Fibroblast of peridontal ligament (primary cell): ENCODE measurements around the gene SLC9A8.
"Not testable (repeated sequence)": the region's sequence is repeated elsewhere in the genome, so short reads cannot be mapped to it uniquely, and the experiment has no call there.

Source experiments
- DNase-seq: peaks from one replicate; pipeline ENCODE4 v3.0.0-alpha.2; 2010; ENCODE audit errors: extremely low read depth

SLC9A8 gene

DNA sequence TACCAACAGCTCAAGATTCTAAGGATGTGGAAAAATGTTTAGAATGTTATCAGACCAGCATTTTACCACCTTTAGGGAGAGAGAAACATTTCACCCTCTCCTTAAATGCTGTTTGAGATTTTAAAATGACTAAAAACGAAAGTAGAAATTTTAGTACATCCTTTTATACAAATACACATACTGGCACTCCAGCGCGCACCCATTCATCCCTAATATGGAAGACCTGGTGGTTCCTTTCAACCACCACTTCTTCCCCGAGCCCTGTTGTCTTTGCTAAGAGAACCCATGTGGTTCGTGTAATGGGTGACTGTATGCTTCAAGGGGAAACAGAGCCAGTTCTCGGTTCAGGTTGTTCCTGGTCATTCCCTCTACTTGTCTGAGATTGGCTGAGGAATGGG lies 81.4 kb downstream of the SLC9A8 start:
- no peak for DNase-seq

GRCh38 chr20:49895474-49896093 lies 83.0 kb downstream of the SLC9A8 start:
- DNase-seq = not testable (repeated sequence)

GRCh38 chr20:49896204-49896603 lies 83.6 kb downstream of the SLC9A8 start:
- DNase-seq = no peak

DNA sequence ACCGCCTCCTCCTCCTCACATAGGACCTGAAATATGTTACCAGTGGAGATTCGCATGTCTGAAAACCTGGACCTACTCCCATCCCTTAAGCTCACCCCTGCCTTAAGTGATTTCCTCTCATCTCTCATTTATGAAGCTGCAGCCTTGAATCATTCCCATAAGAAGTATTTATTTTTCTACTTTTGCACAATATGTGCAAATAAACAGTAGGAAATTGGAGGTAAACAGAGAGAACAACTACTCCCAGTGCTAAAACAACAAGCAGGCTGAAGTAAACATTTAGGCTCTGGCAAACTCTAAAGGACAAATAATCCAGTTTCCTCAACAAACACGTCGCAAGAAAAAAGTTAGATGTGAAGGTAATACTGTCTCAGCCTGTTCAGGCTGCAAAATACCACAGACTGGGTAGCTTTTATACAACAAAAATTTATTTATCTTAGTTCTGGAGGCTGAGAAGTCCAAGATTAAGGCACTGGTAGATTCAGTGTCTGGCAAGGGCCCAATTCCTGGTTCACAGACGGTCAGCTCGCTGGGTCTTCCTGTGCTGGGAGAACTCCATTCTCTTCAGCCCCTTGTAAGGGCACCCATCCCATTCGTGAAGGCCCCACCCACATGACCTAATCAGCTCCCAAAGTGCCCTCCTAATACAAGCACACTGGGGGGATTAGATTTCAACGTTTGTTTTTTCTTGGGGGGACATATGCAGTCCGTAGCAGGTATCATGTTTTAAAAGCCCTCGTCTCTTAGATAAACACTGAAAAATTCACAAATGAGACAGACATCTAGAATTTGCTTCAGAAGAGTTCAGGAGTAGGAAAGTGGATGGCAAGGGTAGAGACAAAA lies 87.1 kb downstream of the SLC9A8 start:
- no peak for DNase-seq

- DNase-seq = no peak
Observed at GRCh38 chr20:49901588-49901987, 89.0 kb downstream of the SLC9A8 start.

DNA sequence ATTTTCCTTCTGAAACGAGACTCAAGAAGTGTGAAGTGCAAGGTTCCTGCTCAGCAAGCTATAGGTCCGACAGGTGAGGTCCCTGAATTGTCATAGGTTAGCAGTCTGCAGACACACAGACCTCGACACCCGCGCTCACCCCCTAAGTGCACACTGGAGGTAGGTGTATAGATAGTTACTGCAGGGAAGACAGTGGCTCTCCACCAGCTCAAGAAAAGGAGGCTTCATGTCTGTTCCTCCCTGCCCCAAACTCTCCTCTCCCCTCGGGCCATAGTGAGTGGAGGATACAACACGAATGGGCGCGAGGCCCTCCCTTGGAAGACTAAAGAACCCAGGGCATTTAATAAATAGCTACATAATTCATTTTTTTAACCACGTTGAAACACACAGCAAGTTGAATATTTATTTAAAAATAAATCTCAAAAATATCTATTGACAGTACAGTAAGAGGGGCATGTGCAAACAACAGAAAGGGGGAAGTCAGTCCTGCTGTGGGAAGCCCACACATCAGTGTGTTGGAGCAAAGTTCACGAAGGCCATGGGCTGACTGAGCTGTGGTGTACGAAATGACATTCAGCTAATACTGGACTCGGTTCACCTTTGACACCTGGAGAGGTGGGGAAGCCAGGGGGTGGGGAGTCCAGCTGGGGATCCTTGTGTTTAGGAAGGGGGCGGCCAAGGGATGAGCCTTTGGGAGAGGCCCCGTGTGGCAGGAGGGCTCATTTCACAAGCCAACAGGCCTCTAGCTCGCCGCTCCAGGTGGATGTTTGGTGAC lies 92.0 kb downstream of the SLC9A8 start:
- no peak for DNase-seq

GRCh38 chr20:49905415-49906091 lies 92.9 kb downstream of the SLC9A8 start:
- DNase-seq = no peak

GRCh38 chr20:49906101-49906604 lies 93.5 kb downstream of the SLC9A8 start:
- no peak for DNase-seq

DNA sequence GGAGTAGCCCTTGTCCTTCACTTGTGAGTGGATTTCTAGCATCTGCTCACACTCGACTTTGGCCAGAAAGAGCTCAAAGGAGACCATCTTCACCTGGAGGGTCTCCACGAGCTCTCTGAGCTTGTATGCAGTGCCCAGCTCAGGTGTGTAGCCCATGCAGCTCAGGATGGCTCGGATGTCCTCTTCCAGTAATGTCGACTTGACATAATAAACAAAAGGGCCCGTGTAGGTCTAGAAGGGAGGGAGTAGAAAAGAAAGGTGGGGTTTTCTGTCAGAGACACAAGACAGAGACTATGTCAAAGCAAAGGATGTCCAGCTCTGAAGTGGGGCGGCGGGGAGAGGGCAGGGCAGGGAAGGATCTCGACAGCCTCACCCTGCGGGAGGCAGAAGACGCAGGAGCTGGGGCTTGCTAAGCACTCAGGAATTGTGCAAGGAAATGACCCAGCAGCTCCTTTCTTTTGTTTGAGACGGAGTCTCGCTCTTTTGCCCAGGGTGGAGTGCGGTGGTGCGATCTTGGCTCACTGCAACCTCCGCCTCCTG lies 94.1 kb downstream of the SLC9A8 start:
- DNase-seq = no peak

GRCh38 chr20:49907405-49908257 lies 95.0 kb downstream of the SLC9A8 start:
- DNase-seq = no peak

GRCh38 chr20:49908258-49908565 lies 95.6 kb downstream of the SLC9A8 start:
- DNase-seq = no peak

GRCh38 chr20:49909499-49910339 lies 97.1 kb downstream of the SLC9A8 start:
- DNase-seq = no peak

- DNase-seq = no peak
Observed at GRCh38 chr20:49910340-49910706, 97.7 kb downstream of the SLC9A8 start.

DNA sequence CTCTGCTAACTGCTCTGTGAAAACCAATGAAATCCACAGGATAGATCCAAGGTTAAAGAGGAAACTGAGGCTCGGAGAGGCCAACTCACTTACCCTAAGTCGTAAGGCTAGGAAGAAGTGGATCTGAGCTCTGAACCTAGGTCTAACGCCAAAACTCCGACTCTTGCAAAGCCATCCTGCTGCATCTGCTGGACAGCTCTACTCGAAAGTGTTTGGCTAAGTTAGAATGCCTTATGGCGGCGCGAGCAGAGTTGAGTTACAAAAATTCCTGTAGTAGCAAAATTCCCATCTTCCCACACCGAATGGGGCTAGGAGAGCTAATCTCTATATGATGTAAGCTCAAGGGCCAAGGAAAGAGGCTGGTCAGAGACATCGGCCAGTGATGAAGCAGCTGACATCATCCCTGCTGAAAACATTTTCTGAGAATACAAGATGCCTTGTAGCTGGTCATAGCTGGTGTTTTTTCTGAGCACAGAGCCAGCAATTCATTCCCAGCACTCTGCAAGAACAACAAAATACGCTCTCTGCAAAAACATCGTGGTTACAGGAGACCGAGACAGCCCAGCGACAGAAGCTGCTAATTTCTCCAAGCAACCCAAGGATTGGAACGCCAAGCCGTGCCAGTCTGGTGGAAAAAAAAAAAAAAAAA lies 100.9 kb downstream of the SLC9A8 start:
- peak; percentile 55 for DNase-seq

GRCh38 chr20:49914310-49915117 lies 101.9 kb downstream of the SLC9A8 start:
- no peak for DNase-seq

- DNase-seq = no peak
Observed at GRCh38 chr20:49915118-49915379, 102.4 kb downstream of the SLC9A8 start.

GRCh38 chr20:49915380-49916145 lies 102.9 kb downstream of the SLC9A8 start, which contains the start of gene SPATA2:
TSS of gene SPATA2 (minus strand) at chr20:49915529. CDS start at chr20:49908490, 7,039 bp downstream.
- peak; percentile 94 for DNase-seq
